Osteoblast (primary cell): ENCODE results near the gene RBMS2. TPM values are rescaled to one million over a fixed set of nuclear protein-coding genes. Genes with fewer than 3 reads are reported as not detected.
A peak's percentile ranks its signal among the peaks of the same experiment; 100 is the strongest.

Experiments
- DNase-seq: peaks from one replicate; pipeline ENCODE4 v3.0.0; 2011; ENCODE audit warnings: low spot score, mixed read lengths; ENCODE audit not compliant: insufficient read length; ENCODE audit errors: missing footprints
- H2AFZ ChIP-seq: 2 replicates; pipeline ENCODE4 v1.6.0; 2011; ENCODE audit warnings: mild to moderate bottlenecking, low read length
- H3K27ac ChIP-seq: 2 replicates; pipeline ENCODE4 v1.5.1; 2011; ENCODE audit warnings: mild to moderate bottlenecking, low read depth, low read length, moderate library complexity
- H3K27me3 ChIP-seq: 2 replicates; pipeline ENCODE4 v1.6.0; 2012; ENCODE audit warnings: mild to moderate bottlenecking, control low read depth, inconsistent platforms, low read length, moderate library complexity; ENCODE audit not compliant: insufficient read depth
- H3K36me3 ChIP-seq: 2 replicates; pipeline ENCODE4 v1.5.1; 2011; ENCODE audit warnings: mild to moderate bottlenecking, low read length, control low read depth, moderate library complexity; ENCODE audit not compliant: insufficient read depth
- H3K4me1 ChIP-seq: 2 replicates; pipeline ENCODE4 v1.5.1; 2011; ENCODE audit warnings: mild to moderate bottlenecking, low read length, control low read depth, moderate library complexity; ENCODE audit not compliant: insufficient read depth
- H3K4me2 ChIP-seq: 2 replicates; pipeline ENCODE4 v1.6.0; 2011; ENCODE audit warnings: mild to moderate bottlenecking, low read length; ENCODE audit not compliant: insufficient read depth
- H3K4me3 ChIP-seq: fragments of 200-600 bp; sonication (generic); 3 replicates; pipeline ENCODE4 v1.5.1; 2012; ENCODE audit warnings: mild to moderate bottlenecking, low read length, inconsistent platforms; ENCODE audit not compliant: insufficient read depth
- H3K79me2 ChIP-seq: 2 replicates; pipeline ENCODE4 v1.6.0; 2012; ENCODE audit warnings: mild to moderate bottlenecking, low read length, control low read depth, inconsistent platforms; ENCODE audit not compliant: insufficient read depth
- H3K9me3 ChIP-seq: 2 replicates; pipeline ENCODE4 v1.5.1; 2011; ENCODE audit warnings: low read depth, low read length, control low read depth
- H4K20me1 ChIP-seq: 2 replicates; pipeline ENCODE4 v1.6.0; 2012; ENCODE audit warnings: mild to moderate bottlenecking, low read length, control low read depth; ENCODE audit not compliant: insufficient read depth
- total RNA-seq: library from RNA; depleted of rRNA; stranded (reverse); fragments of >200 nt; gene quantifications from 2 replicates; pipeline ENCODE4 v1.2.3, GENCODE V29; 2012
- TF ChIP-seq, protein P1 (sequence below): IDR thresholded peaks from 2 replicates; pipeline ENCODE4 v1.5.1; 2011; ENCODE audit warnings: mild to moderate bottlenecking, low read depth, low read length, moderate library complexity; ENCODE audit errors: extremely low read depth

The RBMS2 gene
- total RNA-seq, 1 donor, result 24.2 TPM

DNA sequence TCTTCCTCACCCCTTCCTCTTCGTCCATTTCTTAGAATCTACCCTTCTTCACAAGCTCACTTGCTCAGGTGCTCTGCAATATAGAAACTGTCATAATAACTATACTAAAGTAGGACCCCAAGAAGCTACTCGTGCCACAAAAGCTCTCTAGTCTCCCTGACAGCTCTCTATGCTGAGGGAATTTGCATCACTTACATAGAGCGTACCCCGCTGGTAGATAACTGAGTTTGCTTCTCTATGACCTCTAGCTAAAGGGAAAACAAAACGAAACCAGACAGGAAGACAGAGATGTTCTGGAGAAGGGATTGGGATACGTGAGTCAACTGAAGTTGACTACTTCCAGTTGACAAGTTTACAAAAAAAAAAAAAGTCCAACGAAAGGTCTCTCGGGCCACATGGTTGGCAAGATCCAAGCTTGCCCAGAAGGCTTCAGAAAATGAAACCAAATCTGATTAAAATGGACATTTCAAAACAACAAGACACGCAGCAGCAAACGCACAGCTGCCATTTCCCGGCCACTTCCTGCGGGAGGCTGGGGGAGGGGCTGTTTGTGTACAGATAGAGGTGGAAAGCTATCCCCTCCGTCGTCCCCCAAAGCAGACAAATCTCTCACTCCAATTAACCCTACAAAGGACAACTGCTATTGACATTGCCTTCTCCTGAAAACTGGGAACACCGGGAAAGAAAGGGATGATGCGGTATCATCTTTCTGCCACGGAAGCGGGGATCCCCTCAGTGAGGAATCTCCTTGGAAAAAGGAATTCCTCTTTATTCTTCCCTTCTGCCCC is 107.2 kb downstream of the RBMS2 start:
- H3K4me3 ChIP-seq, result peak overlapping the region; percentile 93
- peaks cover 75% of the 10 kb centered on the region for H4K20me1 ChIP-seq

DNA sequence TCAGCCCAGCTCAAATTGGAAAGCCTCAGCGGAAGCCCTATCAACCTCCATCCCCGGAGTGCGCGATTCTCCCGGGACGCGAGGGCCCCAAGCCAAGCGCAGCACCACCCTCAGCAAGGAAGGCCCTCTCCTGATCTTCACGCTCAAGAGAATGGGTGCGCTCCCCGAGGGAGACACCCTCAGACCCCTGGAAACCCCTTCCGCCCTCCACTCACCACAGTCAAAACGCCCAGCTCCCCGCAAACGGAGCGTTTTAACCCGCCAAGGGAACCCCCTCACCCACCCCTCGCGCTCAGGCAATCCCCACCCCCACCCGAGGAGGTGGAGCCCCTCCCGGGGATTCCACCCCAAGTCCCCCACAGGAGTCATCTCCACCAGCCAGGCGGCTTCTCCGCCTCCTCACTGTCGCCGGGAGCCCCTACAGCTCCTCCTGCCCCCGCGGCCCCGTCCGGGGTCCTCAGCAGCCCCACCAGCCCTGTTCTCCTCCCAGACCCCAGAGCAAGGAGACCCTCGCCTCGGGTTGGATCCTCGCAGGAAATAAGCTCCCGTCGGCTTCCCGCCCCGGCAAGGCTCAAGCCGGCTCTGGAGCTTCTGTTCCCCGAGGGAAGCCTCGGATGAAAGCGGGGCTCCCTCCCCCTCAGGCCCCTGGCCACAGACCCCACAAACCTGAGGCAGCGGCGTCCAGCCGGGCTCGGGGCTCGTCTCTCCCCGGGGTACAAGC is 108.0 kb downstream of the RBMS2 start:
- Histone ChIP-seq H4K20me1 (peaks cover 73% of the 10 kb centered on the region), H3K27me3 (no peaks in the 10 kb centered on the region), H3K9me3 (no peaks in the 10 kb centered on the region), H3K79me2 (peaks cover 93% of the 10 kb centered on the region), H2AFZ (peak overlapping the region; percentile 77), H3K4me2 (peak overlapping the region; percentile 96), H3K36me3 (peaks cover 11% of the 10 kb centered on the region), H3K27ac (peak overlapping the region; percentile 85), H3K4me1 (peaks cover 37% of the 10 kb centered on the region), H3K4me3 (peak overlapping the region; percentile 93)
- TF ChIP-seq, protein P1, sequence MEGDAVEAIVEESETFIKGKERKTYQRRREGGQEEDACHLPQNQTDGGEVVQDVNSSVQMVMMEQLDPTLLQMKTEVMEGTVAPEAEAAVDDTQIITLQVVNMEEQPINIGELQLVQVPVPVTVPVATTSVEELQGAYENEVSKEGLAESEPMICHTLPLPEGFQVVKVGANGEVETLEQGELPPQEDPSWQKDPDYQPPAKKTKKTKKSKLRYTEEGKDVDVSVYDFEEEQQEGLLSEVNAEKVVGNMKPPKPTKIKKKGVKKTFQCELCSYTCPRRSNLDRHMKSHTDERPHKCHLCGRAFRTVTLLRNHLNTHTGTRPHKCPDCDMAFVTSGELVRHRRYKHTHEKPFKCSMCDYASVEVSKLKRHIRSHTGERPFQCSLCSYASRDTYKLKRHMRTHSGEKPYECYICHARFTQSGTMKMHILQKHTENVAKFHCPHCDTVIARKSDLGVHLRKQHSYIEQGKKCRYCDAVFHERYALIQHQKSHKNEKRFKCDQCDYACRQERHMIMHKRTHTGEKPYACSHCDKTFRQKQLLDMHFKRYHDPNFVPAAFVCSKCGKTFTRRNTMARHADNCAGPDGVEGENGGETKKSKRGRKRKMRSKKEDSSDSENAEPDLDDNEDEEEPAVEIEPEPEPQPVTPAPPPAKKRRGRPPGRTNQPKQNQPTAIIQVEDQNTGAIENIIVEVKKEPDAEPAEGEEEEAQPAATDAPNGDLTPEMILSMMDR, result no peak
- DNase-seq, result peak; percentile 94

More for the DNA sequence above, 107.2 kb downstream of the RBMS2 start:
- Histone ChIP-seq H3K27ac (peak overlapping the region; percentile 85), H3K9me3 (no peaks in the 10 kb centered on the region), H3K36me3 (peaks cover 15% of the 10 kb centered on the region), H3K4me1 (peaks cover 31% of the 10 kb centered on the region), H3K79me2 (peaks cover 93% of the 10 kb centered on the region), H3K4me2 (peak overlapping the region; percentile 96), H2AFZ (peak overlapping the region; percentile 77), H3K27me3 (no peaks in the 10 kb centered on the region)
- TF ChIP-seq, protein P1, result no peak
- DNase-seq, result peak; percentile 93

- Histone ChIP-seq H3K4me1 (peaks cover 37% of the 10 kb centered on the region), H3K79me2 (peaks cover 93% of the 10 kb centered on the region), H3K4me3 (peak within 1 kb of the TSS; percentile 93), H3K27ac (peak within 1 kb of the TSS; percentile 85), H3K9me3 (no peaks in the 10 kb centered on the region), H3K36me3 (peaks cover 11% of the 10 kb centered on the region), H4K20me1 (peaks cover 68% of the 10 kb centered on the region), H3K4me2 (peak within 1 kb of the TSS; percentile 96), H2AFZ (peak within 1 kb of the TSS; percentile 77), H3K27me3 (no peaks in the 10 kb centered on the region)
- peak; percentile 98 for DNase-seq
- TF ChIP-seq, protein P1, result no peak
Measured at GRCh38 chr12:56630180-56630632, 108.6 kb downstream of the RBMS2 start, which contains the start of gene BAZ2A. Gene BAZ2A (minus strand): TSS chr12:56630326. CDS start chr12:56617530, 12,796 bp downstream.
